HG03280 (cell line): ENCODE results near the gene PVRIG.
"Not testable (repeated sequence)": the region's sequence is repeated elsewhere in the genome, so short reads cannot be mapped to it uniquely, and the experiment has no call there.

Experiments
- ATAC-seq: cut with Tn5 transposase; IDR thresholded peaks from one replicate; pipeline ENCODE4 v1.9.1; 2021; ENCODE audit warnings: mild to moderate bottlenecking, moderate library complexity; ENCODE audit not compliant: unreplicated experiment

The PVRIG gene

DNA sequence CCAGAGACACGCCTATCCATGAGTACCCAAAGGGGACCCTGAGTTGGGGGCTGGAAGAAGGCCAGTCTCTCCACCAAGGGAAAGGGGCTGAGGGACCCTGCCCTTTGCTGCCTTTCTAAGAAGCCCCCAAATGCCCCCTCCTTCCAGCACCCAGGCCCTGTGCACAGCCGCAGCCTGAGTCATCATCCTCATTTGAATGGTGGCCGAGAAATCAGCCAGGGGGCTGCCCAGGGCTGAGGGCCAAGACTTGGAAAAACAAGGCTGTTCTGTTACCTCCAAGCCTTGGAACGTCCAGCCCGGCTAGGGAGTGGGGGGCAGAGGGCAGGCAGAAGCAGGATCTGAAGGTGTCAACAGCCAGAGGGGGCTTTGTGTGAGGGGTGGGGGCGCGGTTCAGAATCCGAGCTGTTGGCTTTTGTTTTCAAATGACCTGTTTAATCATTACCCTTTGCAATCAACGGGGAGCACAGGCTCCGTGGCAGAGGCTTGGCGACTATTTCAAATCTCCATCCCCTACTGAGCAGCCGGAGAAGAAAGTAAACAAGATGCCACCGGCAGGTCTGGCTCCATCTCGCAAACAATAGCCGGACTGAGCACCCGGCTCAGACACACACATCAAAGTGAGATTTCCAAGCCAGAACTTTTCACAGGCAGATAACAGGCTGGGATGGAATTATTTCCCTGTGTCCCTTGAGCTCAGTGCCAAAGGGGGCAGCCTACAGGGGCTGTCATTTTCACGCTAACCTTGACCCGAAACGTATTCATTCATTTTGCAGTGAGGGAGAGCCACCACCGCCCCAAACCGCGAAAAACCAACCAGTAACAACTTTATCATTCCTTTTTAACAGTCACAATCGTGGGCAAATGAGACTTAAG, 50.5 kb downstream of the PVRIG start:
- not testable (repeated sequence) for ATAC-seq
